ENCODE data around the gene RASSF5.

- TF ChIP-seq CTCF (IDR thresholded peaks at IDR 0.05) (no peak), POLR2A (IDR thresholded peaks at IDR 0.05) (no peak)
Measured at GRCh38 chr1:206517784-206518183, 10.5 kb downstream of the RASSF5 start.

Data from uterus (tissue), 2 donors.